HepG2 (cell line): ENCODE data around the gene CCDC167.

Source experiments
- CBFB ChIP-seq: sonication (generic); formaldehyde crosslinking; IDR thresholded peaks from 2 replicates; pipeline ENCODE4 v1.4.0; 2020; ENCODE audit warnings: missing genetic modification reagents
- CHD2 ChIP-seq: IDR thresholded peaks from 2 replicates; pipeline ENCODE4 v1.6.1; 2011; ENCODE audit warnings: low read depth, low read length, improper control_type of control experiment
- CTCF ChIP-seq: sonication (generic); formaldehyde crosslinking; IDR thresholded peaks from 2 replicates; pipeline ENCODE4 v1.5.0; 2020; ENCODE audit warnings: mild to moderate bottlenecking, missing genetic modification reagents, moderate library complexity
- ELF4 ChIP-seq: sonication (generic); formaldehyde crosslinking; IDR thresholded peaks from 2 replicates; pipeline ENCODE4 v1.5.0; 2020; ENCODE audit warnings: missing genetic modification reagents, mild to moderate bottlenecking, moderate library complexity, borderline replicate concordance
- EP300 ChIP-seq, 3 experiments: sonication (generic) in 1 of 3; formaldehyde crosslinking in 1 of 3; IDR thresholded peaks; 2 replicates each; pipeline versions ENCODE4 v1.5.1 to v1.6.1; 2011 to 2020; ENCODE audit warnings: low read depth in 2 of 3, low read length in 2 of 3, borderline replicate concordance in 1 of 3, improper control_type of control experiment in 1 of 3, mild to moderate bottlenecking in 1 of 3, missing genetic modification reagents in 1 of 3, moderate library complexity in 1 of 3
- HNRNPL ChIP-seq: fragments of 200-400 bp; formaldehyde crosslinking; IDR thresholded peaks from 2 replicates; pipeline ENCODE4 v1.6.1; 2017; ENCODE audit warnings: mild to moderate bottlenecking, low read depth, low read length
- ONECUT2 ChIP-seq: sonication (generic); formaldehyde crosslinking; IDR thresholded peaks from 2 replicates; pipeline ENCODE4 v1.4.0; 2020; ENCODE audit warnings: missing genetic modification reagents
- RARG ChIP-seq: sonication (generic); formaldehyde crosslinking; IDR thresholded peaks from 2 replicates; pipeline ENCODE4 v1.4.0; 2020; ENCODE audit warnings: low read depth, mild to moderate bottlenecking, missing genetic modification reagents
- TAF1 ChIP-seq: sonication (generic); formaldehyde crosslinking; IDR thresholded peaks from 2 replicates; pipeline ENCODE4 v1.4.0; 2020; ENCODE audit warnings: missing genetic modification reagents
- TBP ChIP-seq: sonication (generic); formaldehyde crosslinking; IDR thresholded peaks from 2 replicates; pipeline ENCODE4 v1.5.0; 2020; ENCODE audit warnings: missing genetic modification reagents
- TF ChIP-seq, protein P1 (sequence below): sonication (generic); formaldehyde crosslinking; IDR thresholded peaks from 2 replicates; pipeline ENCODE4 v1.4.0; 2020; ENCODE audit warnings: low read depth, missing genetic modification reagents
- TF ChIP-seq, protein P2 (sequence below): sonication (generic); formaldehyde crosslinking; IDR thresholded peaks from 2 replicates; pipeline ENCODE4 v1.5.1; 2020; ENCODE audit warnings: mild to moderate bottlenecking, missing genetic modification reagents, moderate library complexity

- TF ChIP-seq CHD2 = no peak
- TF ChIP-seq, protein P1, sequence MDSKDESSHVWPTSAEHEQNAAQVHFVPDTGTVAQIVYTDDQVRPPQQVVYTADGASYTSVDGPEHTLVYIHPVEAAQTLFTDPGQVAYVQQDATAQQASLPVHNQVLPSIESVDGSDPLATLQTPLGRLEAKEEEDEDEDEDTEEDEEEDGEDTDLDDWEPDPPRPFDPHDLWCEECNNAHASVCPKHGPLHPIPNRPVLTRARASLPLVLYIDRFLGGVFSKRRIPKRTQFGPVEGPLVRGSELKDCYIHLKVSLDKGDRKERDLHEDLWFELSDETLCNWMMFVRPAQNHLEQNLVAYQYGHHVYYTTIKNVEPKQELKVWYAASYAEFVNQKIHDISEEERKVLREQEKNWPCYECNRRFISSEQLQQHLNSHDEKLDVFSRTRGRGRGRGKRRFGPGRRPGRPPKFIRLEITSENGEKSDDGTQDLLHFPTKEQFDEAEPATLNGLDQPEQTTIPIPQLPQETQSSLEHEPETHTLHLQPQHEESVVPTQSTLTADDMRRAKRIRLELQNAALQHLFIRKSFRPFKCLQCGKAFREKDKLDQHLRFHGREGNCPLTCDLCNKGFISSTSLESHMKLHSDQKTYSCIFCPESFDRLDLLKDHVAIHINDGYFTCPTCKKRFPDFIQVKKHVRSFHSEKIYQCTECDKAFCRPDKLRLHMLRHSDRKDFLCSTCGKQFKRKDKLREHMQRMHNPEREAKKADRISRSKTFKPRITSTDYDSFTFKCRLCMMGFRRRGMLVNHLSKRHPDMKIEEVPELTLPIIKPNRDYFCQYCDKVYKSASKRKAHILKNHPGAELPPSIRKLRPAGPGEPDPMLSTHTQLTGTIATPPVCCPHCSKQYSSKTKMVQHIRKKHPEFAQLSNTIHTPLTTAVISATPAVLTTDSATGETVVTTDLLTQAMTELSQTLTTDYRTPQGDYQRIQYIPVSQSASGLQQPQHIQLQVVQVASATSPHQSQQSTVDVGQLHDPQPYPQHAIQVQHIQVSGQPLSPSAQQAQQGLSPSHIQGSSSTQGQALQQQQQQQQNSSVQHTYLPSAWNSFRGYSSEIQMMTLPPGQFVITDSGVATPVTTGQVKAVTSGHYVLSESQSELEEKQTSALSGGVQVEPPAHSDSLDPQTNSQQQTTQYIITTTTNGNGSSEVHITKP (CRISPR knock-in tag) = no peak
- TF ChIP-seq TBP (CRISPR knock-in tag) = no peak
- TF ChIP-seq HNRNPL = no peak
- TF ChIP-seq ELF4 (CRISPR knock-in tag) = no peak
- no peak for TF ChIP-seq ONECUT2 (CRISPR knock-in tag)
- no peak for TF ChIP-seq CTCF
- no peak for TF ChIP-seq EP300 (IDR thresholded peaks at IDR 0.05; ENCODE audit: low read depth in 2 of 2, low read length in 2 of 2)
- TF ChIP-seq EP300 (CRISPR knock-in tag; IDR thresholded peaks at IDR 0.05; ENCODE audit: borderline replicate concordance) = no peak
- TF ChIP-seq TAF1 = no peak
- TF ChIP-seq, protein P2, sequence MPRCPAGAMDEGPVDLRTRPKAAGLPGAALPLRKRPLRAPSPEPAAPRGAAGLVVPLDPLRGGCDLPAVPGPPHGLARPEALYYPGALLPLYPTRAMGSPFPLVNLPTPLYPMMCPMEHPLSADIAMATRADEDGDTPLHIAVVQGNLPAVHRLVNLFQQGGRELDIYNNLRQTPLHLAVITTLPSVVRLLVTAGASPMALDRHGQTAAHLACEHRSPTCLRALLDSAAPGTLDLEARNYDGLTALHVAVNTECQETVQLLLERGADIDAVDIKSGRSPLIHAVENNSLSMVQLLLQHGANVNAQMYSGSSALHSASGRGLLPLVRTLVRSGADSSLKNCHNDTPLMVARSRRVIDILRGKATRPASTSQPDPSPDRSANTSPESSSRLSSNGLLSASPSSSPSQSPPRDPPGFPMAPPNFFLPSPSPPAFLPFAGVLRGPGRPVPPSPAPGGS = no peak
- TF ChIP-seq RARG (CRISPR knock-in tag) = no peak
- no peak for TF ChIP-seq CBFB (CRISPR knock-in tag)
These were observed 20.9 kb downstream of the CCDC167 start for GRCh38 chr6:37478827-37479226.
